ENCODE results near the gene MTERF4.
"Not testable (repeated sequence)": the region's sequence is repeated elsewhere in the genome, so short reads cannot be mapped to it uniquely, and the experiment has no call there.

Gene MTERF4

GRCh38 chr2:241112046-241112445, 10.0 kb upstream of the MTERF4 start:
- no peak for DNase-seq (ENCODE audit: low read depth in 2 of 3, low spot score in 2 of 3)

GRCh38 chr2:241111440-241111805, 9.3 kb upstream of the MTERF4 start:
- no peak for DNase-seq (ENCODE audit: low read depth in 2 of 3, low spot score in 2 of 3)

GRCh38 chr2:241110607-241111439, 8.7 kb upstream of the MTERF4 start:
- no peak for DNase-seq (ENCODE audit: low read depth in 2 of 3, low spot score in 2 of 3)

GRCh38 chr2:241110089-241110606, 8.1 kb upstream of the MTERF4 start:
- DNase-seq (ENCODE audit: low read depth in 2 of 3, low spot score in 2 of 3), result no peak

- DNase-seq (ENCODE audit: low read depth in 2 of 3, low spot score in 2 of 3), result no peak
Measured at GRCh38 chr2:241109210-241110088, 7.4 kb upstream of the MTERF4 start.

GRCh38 chr2:241108271-241109209, 6.5 kb upstream of the MTERF4 start:
- no peak for DNase-seq (ENCODE audit: low read depth in 2 of 3, low spot score in 2 of 3)

- DNase-seq (ENCODE audit: low read depth in 2 of 3, low spot score in 2 of 3), result no peak
Measured at GRCh38 chr2:241107031-241107783, 5.1 kb upstream of the MTERF4 start.

- no peak for DNase-seq (ENCODE audit: low read depth in 2 of 3, low spot score in 2 of 3)
Measured at GRCh38 chr2:241105641-241106040, 3.6 kb upstream of the MTERF4 start.

GRCh38 chr2:241104611-241105010, 2.5 kb upstream of the MTERF4 start:
- not testable (repeated sequence) for DNase-seq (ENCODE audit: low read depth in 2 of 3, low spot score in 2 of 3)

GRCh38 chr2:241103176-241103595, 1.1 kb upstream of the MTERF4 start:
- no peak for DNase-seq (ENCODE audit: low read depth in 2 of 3, low spot score in 2 of 3)

- no peak for DNase-seq (ENCODE audit: low read depth in 2 of 3, low spot score in 2 of 3)
Measured at GRCh38 chr2:241099246-241099645, 2.8 kb downstream of the MTERF4 start.

GRCh38 chr2:241096979-241097378, 5.1 kb downstream of the MTERF4 start:
- DNase-seq (ENCODE audit: low read depth in 2 of 3, low spot score in 2 of 3), result no peak

- no peak for DNase-seq (ENCODE audit: low read depth in 2 of 3, low spot score in 2 of 3)
Measured at GRCh38 chr2:241095594-241096290, 6.3 kb downstream of the MTERF4 start.

GRCh38 chr2:241094924-241095420, 7.1 kb downstream of the MTERF4 start:
- DNase-seq (ENCODE audit: low read depth in 2 of 3, low spot score in 2 of 3), result no peak

- no peak for DNase-seq (ENCODE audit: low read depth in 2 of 3, low spot score in 2 of 3)
Measured at GRCh38 chr2:241094172-241094571, 7.9 kb downstream of the MTERF4 start.

GRCh38 chr2:241093133-241093781, 8.8 kb downstream of the MTERF4 start:
- DNase-seq (ENCODE audit: low read depth in 2 of 3, low spot score in 2 of 3), result not testable (repeated sequence)

- DNase-seq (ENCODE audit: low read depth in 2 of 3, low spot score in 2 of 3), result no peak
Measured at GRCh38 chr2:241092677-241093076, 9.4 kb downstream of the MTERF4 start.

- DNase-seq (ENCODE audit: low read depth in 2 of 3, low spot score in 2 of 3), result no peak
Measured at GRCh38 chr2:241091734-241092445, 10.2 kb downstream of the MTERF4 start.

All from activated CD8-positive, alpha-beta memory T cell treated with anti-CD3 and anti-CD28 coated beads for 48 hours (primary cell).